ENCODE data around the gene MARF1.
"Not testable (repeated sequence)": the region's sequence is repeated elsewhere in the genome, so short reads cannot be mapped to it uniquely, and the experiment has no call there.

Gene MARF1

DNA sequence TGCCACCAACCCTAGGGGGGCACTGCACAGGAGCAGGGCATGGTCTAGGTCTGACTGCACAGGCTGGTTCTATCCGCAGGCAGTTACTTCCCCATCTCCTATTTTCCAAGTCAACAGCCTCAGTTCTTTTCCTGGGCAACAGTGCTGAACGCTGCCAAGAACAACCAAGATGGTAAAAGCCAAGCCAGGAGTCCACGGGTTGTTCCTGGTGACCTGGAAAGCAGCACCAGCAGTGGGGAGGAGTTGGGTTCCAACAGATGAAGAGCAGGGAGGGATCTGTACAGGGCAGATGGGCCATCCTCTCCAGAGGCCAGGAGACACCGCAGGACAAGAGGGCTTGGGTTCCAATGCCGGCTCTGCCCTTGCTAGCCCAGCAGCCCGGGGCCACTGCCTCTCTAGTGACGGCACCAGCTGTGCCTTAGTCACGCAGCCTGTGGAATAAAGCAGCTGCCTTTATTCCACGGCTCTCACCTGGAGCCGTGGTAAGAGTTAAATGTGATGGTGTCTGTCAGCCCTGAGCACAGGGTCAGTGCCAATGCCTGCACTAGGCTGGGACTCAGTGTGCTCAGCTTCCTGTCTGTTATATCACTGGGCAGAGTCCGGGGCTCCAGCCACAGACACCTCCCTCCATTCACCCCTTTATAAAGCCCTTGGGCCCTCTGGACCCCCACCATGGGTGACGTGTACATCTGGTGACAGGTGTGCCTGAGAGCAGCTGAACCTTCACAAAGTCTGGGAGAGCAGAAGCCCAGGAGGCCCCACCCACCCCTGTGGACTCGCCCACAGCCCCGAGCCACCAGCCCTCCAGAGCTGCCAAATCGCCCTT lies 44.9 kb downstream of the MARF1 start:
- no peak for DNase-seq (ENCODE audit: low spot score)

DNA sequence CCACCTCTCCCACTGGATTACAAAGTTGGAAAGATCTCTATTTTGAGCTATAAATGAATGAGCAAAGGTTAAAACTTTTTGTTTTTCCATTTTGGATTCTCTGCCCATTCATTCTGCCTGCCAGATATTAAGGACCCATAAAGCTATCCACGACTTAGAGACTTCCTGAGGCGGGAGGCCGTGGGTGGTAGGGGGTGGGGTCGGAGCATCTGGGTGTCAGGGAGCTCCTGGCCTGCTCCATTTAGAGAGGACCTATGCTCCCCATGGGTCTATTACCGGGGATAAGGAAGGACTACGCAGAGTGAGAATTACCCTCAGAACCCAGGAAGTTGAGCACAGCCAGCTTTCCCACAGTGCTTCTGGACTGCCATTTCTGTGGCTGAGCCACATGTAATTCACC lies 45.8 kb downstream of the MARF1 start:
- DNase-seq (ENCODE audit: low spot score): no peak

DNA sequence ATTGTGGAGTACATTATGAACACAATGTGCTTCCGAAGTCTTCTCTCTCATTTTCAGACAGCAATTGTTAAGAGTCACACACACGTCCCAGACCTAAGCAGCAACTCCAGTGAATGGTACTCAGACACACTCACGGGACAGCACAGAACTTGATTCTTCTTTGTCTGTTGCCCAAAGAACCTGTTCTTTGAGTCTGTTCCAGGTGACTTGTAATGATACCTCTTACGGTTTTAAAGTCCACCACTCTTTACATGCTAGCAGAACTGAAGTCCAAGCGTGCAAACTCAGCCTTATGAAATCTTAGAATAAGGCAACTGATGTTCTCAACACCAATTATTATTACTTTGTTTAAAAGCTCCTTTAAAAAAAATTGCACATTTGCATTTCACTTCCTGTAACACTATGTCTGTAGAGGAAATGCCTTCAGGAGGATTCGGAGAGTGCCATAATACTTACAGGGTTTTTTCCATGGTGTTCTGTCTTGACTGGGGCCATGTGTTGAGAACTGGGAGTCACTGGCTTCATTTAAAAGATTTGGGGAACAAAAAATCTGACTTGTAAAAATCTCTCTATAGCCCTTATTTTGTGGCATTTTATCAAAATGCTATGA lies 48.1 kb downstream of the MARF1 start:
- DNase-seq (ENCODE audit: low spot score): no peak

DNA sequence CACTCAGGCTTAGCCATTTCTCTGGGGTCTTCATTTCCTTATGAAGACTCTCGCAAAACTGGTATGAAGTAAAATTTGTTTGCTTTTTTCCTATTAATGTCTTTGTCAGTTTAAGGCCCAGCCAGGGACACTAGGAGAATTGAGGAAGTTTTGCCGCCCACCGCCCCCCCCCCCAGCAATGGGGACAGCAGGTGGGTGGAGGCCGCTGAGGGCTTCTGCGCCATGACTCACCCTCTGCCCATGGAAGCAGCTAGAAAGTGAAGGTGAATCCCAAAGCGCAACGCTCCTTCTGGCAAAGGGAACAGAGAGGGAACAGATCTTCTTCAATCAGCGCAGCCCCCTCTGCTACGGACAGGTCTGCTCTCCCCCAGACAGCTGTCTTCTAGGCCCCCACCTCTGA lies 49.7 kb downstream of the MARF1 start:
- no peak for DNase-seq (ENCODE audit: low spot score)

DNA sequence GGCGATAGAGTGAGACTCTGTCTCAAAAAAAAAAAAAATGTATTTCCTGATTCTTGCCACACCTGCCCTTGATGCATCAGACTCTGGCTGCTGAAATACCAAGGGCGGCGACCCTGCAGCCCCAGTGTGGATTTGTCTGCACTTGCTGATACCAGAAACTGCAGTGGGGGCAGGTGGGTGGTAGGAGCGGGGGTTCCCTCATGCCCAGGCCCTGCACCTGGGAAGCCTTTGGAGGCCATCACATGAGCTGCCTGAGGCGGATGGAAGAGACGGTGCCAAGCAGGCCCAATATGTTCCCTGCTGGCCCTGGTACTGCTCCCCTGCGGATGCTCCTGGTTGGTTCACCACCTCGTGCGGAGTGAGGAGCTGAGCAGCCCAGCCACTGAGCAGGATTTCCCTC lies 50.6 kb downstream of the MARF1 start:
- DNase-seq (ENCODE audit: low spot score): no peak

DNA sequence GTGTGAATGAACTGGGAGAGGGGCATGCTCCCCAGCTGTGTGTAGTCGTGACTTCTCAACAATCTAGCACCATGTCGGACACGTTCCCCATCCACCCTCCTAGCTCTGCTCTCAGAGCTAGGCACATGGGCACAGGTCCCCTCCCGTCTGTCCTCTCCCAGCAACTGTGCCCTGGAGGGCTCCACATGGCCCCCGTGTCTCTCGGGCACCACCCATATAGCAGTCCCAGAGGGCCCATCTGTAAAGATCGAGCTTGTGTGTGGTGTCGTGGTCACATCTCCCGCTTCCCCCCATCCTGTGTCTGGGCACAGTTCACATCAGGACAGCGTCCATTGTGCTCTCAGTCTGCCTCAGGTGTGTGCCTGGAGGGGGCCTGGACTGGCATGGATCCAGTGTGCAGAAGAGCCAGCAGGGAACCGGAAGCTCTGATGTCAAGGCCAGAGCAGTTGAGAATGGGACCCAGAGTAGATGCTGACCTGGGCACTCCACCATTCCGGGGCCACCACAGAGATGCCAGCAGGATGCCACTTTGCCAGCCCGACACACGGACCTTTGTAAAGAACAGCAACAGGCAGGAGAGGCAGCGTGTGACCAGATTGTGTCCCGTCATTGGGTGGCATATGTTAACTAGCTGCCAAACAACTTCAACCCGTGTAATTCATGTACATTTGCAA lies 55.7 kb downstream of the MARF1 start:
- DNase-seq (ENCODE audit: low spot score): no peak

DNA sequence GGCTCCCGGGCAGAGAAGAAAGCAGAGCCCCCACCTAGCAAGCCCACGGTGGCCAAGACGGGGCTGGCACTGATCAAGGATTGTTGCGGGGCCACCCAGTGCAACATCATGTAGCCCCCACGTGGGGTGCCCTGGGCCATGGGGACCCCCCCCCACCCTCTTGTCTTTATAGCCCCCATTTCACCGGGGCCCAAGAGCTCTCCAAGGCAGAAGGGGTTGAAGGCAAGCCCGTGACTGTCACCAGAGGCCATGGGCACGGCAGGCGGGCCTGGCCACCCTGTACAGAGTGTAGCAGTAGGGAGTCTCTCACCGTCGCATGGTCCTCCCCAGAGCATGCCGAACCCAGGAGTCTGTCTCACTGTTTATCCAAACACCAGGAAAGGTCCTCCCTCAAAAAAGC lies 56.2 kb downstream of the MARF1 start:
- no peak for DNase-seq (ENCODE audit: low spot score)

DNA sequence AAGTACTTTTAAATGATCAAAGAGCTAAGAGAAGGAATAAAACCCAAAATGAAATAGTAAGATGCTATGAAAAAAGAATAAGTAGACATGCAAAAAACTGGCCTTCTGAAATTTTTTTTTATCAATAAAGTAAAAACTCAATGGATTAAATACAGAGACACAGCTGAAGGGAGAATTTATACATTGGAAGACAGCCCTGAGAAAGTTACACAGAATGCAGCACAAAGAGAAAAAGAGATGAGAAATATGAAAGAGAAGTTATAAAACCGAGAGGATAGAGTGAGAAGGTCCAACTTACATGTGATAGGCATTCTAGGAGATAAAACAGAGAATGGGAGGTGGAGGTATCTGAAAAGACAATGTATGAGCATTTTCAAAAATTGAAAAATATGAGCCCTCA lies 57.0 kb downstream of the MARF1 start:
- no peak for DNase-seq (ENCODE audit: low spot score)

DNA sequence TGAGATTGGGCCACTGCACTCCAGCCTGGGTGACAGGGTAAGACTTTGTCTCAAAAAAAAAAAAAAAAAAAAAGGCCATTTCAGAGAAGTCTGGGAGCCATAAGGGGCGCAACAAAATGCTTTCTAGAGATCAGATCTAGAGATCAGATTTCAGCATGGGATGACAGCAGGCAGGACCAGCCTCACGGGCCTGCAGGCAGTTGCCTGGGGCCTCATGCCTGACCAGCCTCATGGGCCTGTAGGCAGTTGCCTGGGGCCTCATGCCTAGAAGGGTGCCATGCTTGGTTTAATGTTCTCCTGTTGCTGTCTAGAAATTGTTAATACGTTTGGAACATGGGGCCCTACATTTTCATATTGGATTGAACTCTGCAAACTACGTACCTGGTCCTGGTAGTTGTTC lies 59.4 kb downstream of the MARF1 start:
- no peak for DNase-seq (ENCODE audit: low spot score)

DNA sequence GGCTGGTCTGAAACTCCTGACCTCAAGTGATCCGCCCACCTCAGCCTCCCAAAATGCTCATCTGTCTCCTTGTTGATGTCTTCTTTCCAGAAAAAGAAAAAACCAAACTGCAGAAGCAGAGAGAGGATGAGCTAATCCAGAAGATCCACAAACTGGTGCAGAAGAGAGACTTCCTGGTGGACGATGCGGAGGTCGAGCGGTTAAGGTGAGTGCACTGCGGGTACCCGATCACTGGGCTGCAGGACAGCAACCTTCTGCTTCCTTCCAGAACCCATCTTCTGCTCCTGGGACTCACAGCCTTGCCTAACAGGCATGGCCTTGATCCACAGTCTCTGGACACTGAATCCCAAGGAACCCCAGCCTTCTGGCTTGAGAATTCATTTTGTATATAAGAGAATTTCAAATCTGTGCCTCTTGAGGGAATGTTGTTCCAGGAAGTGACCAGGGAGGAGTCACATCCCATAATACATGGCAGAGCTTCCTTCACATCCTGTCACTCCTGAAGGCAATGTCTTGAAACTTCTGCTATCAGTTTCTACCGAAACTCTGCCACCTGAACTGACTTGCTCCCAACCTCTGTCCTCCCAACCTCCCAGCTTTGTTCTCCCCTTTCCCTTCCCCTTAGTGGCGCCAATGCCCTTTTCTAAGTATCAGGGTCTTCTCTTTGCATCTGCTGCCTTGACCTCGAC lies 61.7 kb downstream of the MARF1 start:
- peak; percentile 11 for DNase-seq (ENCODE audit: low spot score)

DNA sequence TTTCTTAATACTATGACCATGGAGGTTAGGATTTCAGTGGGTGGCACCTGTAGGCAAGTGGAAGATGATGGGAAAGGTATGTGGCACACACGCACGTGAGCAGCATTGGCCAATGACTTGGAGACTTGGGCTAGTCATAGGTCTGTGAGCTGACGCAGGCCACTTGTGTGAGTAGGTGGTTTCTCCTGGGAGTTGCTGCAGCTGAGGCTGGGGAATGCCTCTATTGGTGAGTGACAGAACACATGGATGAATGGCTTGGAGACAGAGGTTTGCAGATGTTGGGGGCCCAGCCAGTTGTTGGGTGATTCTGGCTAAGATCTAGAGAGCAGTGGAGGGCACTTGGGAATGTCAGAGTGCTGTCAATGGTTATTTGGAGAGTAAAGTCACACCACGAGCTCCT lies 64.1 kb downstream of the MARF1 start:
- no peak for DNase-seq (ENCODE audit: low spot score)

DNA sequence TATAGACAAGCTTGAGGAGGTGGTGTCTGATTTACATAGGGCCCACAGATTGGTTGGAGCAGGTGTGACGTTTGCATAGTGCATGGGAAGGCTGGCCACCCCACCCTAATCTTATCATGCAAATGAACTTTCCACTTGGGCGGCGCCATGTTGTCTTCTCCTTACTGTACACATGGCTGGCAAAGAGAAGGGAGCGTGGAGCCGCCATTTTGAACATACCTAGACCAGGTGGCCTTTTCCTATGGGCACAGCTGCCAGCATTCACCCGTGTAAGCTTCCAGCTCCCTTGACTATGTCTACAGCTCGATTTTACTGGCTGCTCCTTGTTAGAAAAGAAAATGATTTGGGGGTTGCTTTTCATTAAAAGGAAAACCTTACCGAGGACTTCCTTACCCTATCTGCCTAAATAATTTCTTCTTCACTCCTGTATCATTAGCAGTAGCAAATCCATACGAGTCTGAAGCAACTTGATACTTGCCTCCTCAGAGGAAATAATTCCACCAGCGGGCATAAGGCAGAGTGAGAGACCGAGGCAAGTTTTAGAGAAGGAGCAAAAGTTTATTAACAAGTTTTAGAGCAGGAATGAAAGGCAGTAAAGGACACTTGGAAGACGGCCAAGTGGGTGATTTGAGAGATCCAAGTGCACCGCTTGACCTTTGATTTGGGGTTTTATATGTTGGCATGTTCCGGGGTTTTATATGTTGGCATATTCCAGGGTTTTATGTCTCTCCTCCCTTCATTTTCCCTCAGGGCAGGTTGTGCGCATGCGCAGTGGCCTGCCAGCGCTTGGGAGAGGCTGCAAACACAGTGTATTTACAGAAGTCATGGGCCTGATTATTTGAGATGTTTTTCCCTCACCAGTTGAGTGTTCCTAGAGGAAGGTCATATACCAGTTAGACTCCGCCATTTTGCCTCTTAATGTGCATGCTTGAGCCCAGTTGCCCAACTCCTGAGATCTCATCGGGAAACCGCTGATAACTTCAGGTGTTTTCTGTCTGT lies 65.7 kb downstream of the MARF1 start:
- peak; percentile 32 for DNase-seq (ENCODE audit: low spot score)

DNA sequence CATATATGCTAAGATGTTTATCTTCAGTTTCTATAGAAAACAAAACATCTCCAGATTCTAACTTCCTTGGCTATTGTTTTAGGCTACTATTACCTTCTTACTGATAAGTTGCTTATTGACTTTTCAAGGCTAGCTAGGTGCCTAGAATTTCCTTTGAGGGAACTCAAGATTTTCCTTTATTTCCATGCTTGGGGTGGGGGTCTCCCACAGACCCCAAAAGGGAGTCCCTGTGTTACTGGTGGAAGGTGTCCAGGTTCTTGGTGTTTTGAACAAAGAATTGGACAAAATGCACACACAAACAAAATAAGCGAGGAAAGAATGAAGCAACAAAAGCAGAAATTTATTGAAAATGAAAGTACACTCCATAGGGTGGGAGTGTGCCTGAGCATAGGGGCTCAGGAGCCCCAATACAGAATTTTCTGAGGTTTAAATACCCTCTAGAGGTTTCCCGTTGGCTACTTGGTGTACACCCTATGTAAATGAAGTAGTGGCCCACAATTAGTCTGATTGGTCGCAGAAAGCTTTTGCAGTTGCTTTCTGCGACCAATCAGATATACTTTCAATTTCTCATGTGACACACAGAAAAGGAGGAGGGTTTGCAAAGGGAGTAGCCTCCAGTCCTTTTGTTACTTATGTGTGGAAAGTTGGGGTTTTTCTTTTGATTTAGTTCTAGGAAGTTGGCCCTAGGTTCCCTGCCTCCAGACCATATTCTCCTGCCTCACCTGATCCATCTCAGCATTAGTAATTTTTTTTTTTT lies 67.5 kb downstream of the MARF1 start:
- peak; percentile 32 for DNase-seq (ENCODE audit: low spot score)

DNA sequence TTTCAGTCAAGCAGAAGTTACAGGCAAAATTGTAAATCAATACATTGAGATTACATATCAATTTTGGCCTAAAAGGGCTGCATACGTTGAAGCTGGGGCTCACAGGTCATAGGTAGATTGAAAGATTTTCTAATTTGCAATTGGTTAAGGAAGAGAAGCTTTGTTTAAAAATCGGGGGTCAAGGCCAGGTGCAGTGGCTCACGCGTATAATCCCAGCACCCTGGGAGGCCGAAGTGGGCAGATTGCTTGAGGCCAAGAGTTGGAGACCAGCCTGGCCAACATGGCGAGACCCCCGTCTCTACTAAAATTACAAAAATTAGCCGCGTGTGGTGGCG lies 68.4 kb downstream of the MARF1 start:
- DNase-seq (ENCODE audit: low spot score): no peak

DNA sequence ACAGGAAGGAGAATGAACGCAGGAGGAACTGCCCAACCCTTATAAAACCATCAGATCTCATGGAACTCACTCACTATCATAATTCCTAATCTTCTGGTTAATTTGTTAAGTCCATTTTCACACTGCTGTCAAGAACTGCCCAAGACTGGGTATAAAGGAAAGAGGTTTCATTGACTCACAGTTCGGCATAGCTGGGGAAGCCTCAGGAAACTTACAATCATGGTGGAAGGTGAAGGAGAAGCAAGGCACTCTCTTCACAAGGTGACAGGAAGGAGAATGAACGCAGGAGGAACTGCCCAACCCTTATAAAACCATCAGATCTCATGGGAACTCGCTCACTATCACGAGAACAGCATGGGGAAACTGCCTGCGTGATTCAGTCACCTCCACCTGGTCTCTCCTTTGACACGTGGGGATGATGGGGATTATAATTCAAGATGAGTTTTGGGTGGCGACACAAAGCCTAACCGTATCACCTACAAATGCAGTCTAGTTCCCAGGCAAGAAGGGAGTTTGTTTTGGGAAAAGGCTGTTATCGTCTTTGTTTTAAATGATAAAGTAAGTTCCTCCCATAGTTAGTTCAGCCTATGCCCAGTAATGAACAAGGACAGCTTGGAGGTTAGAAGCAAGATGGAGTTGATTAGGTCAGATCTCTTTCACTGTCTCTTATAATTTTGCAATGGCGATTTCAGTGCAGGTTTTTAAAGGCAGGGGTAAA lies 68.9 kb downstream of the MARF1 start:
- DNase-seq (ENCODE audit: low spot score): not testable (repeated sequence)

DNA sequence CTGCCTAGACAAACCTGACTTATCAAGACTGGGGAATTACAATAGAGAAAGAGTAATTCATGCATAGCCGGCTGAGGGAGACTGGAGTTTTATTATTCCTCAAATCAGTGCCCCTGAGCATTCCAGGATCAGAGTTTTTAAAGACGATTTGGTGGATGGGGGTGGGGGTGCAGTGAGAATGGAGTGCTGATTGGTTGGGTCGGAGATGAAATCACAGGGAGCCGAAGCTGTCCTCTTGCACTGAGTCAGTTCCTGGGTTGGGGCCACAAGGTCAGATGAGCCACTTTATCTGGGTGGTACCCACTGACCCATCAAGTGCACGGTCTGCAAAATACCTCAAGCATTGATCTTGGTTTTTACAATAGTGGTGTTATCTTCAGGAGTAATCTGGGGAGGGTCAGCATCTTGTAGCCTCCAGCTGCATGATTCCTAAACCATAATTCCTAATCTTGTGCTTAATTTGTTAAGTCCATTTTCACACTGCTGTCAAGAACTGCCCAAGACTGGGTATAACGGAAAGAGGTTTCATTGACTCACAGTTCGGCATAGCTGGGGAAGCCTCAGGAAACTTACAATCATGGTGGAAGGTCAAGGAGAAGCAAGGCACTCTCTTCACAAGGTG lies 69.6 kb downstream of the MARF1 start:
- DNase-seq (ENCODE audit: low spot score): no peak

DNA sequence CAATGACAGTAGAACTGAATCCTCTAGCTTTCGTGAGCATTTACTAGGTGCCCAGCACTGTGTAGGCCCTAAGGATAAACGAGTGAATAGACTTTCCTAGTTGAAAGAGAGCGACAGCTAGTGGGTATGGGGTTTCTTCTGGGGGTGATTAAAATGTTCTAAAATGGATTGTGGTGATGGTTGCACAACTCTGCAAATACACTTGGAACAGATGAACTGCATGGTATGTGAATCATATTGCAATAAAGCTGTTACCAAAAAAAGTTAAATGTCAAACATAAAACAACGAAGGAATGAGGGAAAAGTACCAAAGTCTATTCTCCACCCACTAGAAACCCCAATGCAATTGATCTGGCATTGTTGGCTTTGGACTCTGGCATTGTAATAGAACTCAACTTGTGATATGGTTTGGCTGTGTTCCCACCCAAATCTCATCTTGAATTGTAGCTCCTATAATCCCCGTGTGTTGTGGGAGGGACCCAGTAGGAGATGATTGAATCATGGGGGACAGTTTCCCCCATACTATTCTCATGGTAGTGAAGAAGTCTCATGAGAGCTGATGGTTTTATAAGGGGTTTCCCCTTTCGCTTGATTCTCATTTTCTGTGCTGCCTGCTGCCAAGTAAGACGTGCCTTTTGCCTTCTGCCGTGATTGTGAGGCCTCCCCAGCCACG lies 70.5 kb downstream of the MARF1 start:
- DNase-seq (ENCODE audit: low spot score): no peak

DNA sequence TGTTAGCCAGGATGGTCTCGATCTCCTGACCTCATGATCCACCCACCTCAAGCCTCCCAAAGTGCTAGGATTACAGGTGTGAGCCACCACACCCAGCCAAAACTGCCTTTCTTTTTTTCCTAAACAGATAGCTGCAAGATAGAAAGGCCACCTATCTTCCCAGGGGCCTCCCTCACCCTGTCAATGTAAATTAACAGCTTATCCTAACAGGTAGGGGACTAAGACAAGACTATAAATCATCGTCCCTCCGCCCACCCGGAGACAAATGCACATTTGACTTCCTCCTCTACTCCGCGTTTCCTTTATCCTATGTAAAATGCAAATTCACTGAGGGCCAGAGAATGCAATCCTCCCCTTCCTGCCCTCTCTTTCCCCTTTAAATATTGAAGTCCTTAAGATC lies 71.4 kb downstream of the MARF1 start:
- DNase-seq (ENCODE audit: low spot score): no peak

DNA sequence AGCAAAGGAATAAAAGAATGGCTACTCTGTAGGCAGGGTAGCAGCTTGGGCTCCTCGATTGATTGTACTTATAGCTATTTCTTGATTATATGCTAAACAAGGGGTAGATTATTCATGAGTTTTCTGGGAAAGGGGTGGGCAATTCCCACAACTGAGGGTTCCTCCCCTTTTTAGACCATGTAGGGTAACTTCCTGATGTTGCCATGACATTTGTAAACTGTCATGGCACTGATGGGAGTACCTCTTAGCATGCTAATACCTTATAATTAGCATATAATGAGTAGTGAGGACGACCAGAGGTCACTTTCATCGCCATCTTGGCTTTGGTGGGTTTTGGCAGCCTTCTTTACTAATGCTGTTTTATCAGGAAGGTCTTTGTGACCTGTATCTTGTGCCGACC lies 72.3 kb downstream of the MARF1 start:
- not testable (repeated sequence) for DNase-seq (ENCODE audit: low spot score)
